ENCODE data around the gene GPR137B. TPM values are rescaled to one million over a fixed set of nuclear protein-coding genes. Genes with fewer than 3 reads are reported as not detected.

The GPR137B gene
- total and polyA plus RNA-seq, 8 donors: 0.95 to 9.8 (median 2.6) TPM

GRCh38 chr1:236103059-236103458 is 39.3 kb upstream of the GPR137B start:
- intact Hi-C loops (cut with DNase I): loop anchor here in 1 of 3 donors (10.0 kb wide), 1 partner anchor 432 kb away; no protein-coding TSS in a partner anchor
- H3K27ac ChIP-seq: no peak overlapping the region
- WGBS, 2 donors: 8 to 16% methylated on average over 7 of the region's 7 CpGs
- no peaks in the 10 kb centered on the region for H3K4me1 ChIP-seq
- DNase-seq: no peak
- H3K27me3 ChIP-seq: no peaks in the 10 kb centered on the region
- no peak for ATAC-seq
- FAIRE-seq: no peak
- no peaks in the 10 kb centered on the region for H3K36me3 ChIP-seq
- TF ChIP-seq CTCF (IDR thresholded peaks at IDR 0.05): no peak
- no peaks in the 10 kb centered on the region for H3K9me3 ChIP-seq
- no peak overlapping the region for H3K4me3 ChIP-seq

GRCh38 chr1:236103646-236104218 is 38.6 kb upstream of the GPR137B start:
- intact Hi-C loops (cut with DNase I): loop anchor here in 1 of 3 donors (10.0 kb wide), 1 partner anchor 431 kb away; no protein-coding TSS in a partner anchor
- no peak overlapping the region for H3K4me3 ChIP-seq
- H3K36me3 ChIP-seq: no peaks in the 10 kb centered on the region
- no peaks in the 10 kb centered on the region for H3K4me1 ChIP-seq
- DNase-seq (peak in 3 of 6 donors; percentile 13 to 61 (median 26)), ATAC-seq (peak; percentile 56 to 87 (median 81)), FAIRE-seq (peak; percentile 85)
- no peaks in the 10 kb centered on the region for H3K9me3 ChIP-seq
- peak; percentile 58 to 80 (median 72) for TF ChIP-seq CTCF (IDR thresholded peaks at IDR 0.05)
- WGBS, 2 donors: 14 to 18% methylated on average over 13 of the region's 13 CpGs
- H3K27ac ChIP-seq: no peak overlapping the region
- H3K27me3 ChIP-seq: no peaks in the 10 kb centered on the region

- intact Hi-C loops (cut with DNase I): loop anchor here in 1 of 3 donors (5.0 to 10.0 kb wide), 2 partner anchors 380 to 427 kb away; no protein-coding TSS in a partner anchor
- no peak for FAIRE-seq
- Histone ChIP-seq H3K4me1 (no peaks in the 10 kb centered on the region), H3K27me3 (no peaks in the 10 kb centered on the region), H3K4me3 (no peak overlapping the region), H3K27ac (no peak overlapping the region), H3K36me3 (no peaks in the 10 kb centered on the region), H3K9me3 (no peaks in the 10 kb centered on the region)
- DNase-seq: no peak
- no peak for ATAC-seq
- no peak for TF ChIP-seq CTCF (IDR thresholded peaks at IDR 0.05)
- 48 to 49% methylated on average over 9 of the region's 9 CpGs for WGBS, 2 donors
Measured at GRCh38 chr1:236107121-236107907, 35.0 kb upstream of the GPR137B start.

GRCh38 chr1:236108027-236108648 is 34.2 kb upstream of the GPR137B start:
- H3K4me3 ChIP-seq: no peak overlapping the region
- H3K4me1 ChIP-seq: no peaks in the 10 kb centered on the region
- H3K9me3 ChIP-seq: no peaks in the 10 kb centered on the region
- TF ChIP-seq CTCF (IDR thresholded peaks at IDR 0.05): no peak
- no peak for DNase-seq
- intact Hi-C loops (cut with DNase I): loop anchor here in 1 of 3 donors (5.0 to 10.0 kb wide), 2 partner anchors 379 to 427 kb away; no protein-coding TSS in a partner anchor
- no peak for ATAC-seq
- H3K27ac ChIP-seq: no peak overlapping the region
- no peaks in the 10 kb centered on the region for H3K36me3 ChIP-seq
- 68 to 79% methylated on average over 7 of the region's 7 CpGs for WGBS, 2 donors
- no peaks in the 10 kb centered on the region for H3K27me3 ChIP-seq
- FAIRE-seq: no peak
